Smooth muscle cell (in vitro differentiated cells): ENCODE results near the gene CIBAR2. TPM values are rescaled to one million over a fixed set of nuclear protein-coding genes. Genes with fewer than 3 reads are reported as not detected.
"Not testable (repeated sequence)": the region's sequence is repeated elsewhere in the genome, so short reads cannot be mapped to it uniquely, and the experiment has no call there.

Experiments used
- DNase-seq: peaks from one replicate; lab custom pipeline; 2025; ENCODE audit not compliant: unreplicated experiment; lab: John Stamatoyannopoulos, UW
- H2AFZ ChIP-seq: fragments of 200-600 bp; sonication (generic); 2 replicates; pipeline ENCODE4 v1.6.0; 2016; ENCODE audit warnings: antibody characterized with exemption, low read depth, mild to moderate bottlenecking
- H3F3A ChIP-seq: fragments of 200-600 bp; sonication (generic); 2 replicates; pipeline ENCODE4 v1.6.0; 2017; ENCODE audit warnings: antibody characterized with exemption, low read depth
- H3K27ac ChIP-seq: fragments of 200-600 bp; sonication (generic); 2 replicates; pipeline ENCODE4 v1.5.1; 2016; ENCODE audit warnings: low read depth, mild to moderate bottlenecking
- H3K27me3 ChIP-seq: fragments of 200-600 bp; sonication (generic); 2 replicates; pipeline ENCODE4 v1.6.1; 2016; ENCODE audit warnings: low read depth, mild to moderate bottlenecking
- H3K36me3 ChIP-seq: fragments of 200-600 bp; sonication (generic); 2 replicates; pipeline ENCODE4 v1.5.1; 2016; ENCODE audit warnings: low read depth
- H3K4me1 ChIP-seq: fragments of 200-600 bp; sonication (generic); 2 replicates; pipeline ENCODE4 v1.5.1; 2016; ENCODE audit warnings: low read depth
- H3K4me2 ChIP-seq: fragments of 200-600 bp; sonication (generic); 2 replicates; pipeline ENCODE4 v1.6.0; 2016; ENCODE audit warnings: mild to moderate bottlenecking
- H3K4me3 ChIP-seq: fragments of 200-600 bp; sonication (generic); 2 replicates; pipeline ENCODE4 v1.5.1; 2016; ENCODE audit warnings: mild to moderate bottlenecking
- H3K79me2 ChIP-seq: fragments of 200-600 bp; sonication (generic); 2 replicates; pipeline ENCODE4 v1.6.0; 2016; ENCODE audit warnings: low read depth, mild to moderate bottlenecking
- H3K9ac ChIP-seq: fragments of 200-600 bp; sonication (generic); 2 replicates; pipeline ENCODE4 v1.6.0; 2016; ENCODE audit warnings: low read depth
- H3K9me3 ChIP-seq: fragments of 200-600 bp; sonication (generic); replicated peaks from 2 replicates; pipeline ENCODE4 v1.5.1; 2016; ENCODE audit warnings: low read depth
- H4K20me1 ChIP-seq: fragments of 200-600 bp; sonication (generic); 2 replicates; pipeline ENCODE4 v1.6.0; 2016; ENCODE audit warnings: low read depth
- WGBS: methylation state at CpG from one replicate; pipeline ENCODE4 v1.1.7; 2016; ENCODE audit warnings: low lambda C conversion rate; 5-methylcytosine and 5-hydroxymethylcytosine counted together
- polyA plus RNA-seq: library from polyadenylated mRNA; unstranded; fragments of >200 nt; fragmentation: Nextera tagmentation; extraction: Ambion mirVana; gene quantifications from 2 replicates; pipeline ENCODE4 v1.2.1, GENCODE V29; 2016
- total RNA-seq: library from RNA; depleted of rRNA; stranded (reverse); fragments of >200 nt; gene quantifications from 2 replicates; pipeline ENCODE4 v1.2.3, GENCODE V29; 2014
- TF ChIP-seq, protein P1 (sequence below): fragments of 200-600 bp; sonication (generic); IDR thresholded peaks from 2 replicates; pipeline ENCODE4 v1.5.1; 2017; ENCODE audit warnings: borderline replicate concordance, mild to moderate bottlenecking, antibody characterized with exemption; ENCODE audit not compliant: insufficient read depth, poor library complexity, severe bottlenecking

Gene CIBAR2
- total and polyA plus RNA-seq, 2 experiments from 2014 or later = not detected

DNA sequence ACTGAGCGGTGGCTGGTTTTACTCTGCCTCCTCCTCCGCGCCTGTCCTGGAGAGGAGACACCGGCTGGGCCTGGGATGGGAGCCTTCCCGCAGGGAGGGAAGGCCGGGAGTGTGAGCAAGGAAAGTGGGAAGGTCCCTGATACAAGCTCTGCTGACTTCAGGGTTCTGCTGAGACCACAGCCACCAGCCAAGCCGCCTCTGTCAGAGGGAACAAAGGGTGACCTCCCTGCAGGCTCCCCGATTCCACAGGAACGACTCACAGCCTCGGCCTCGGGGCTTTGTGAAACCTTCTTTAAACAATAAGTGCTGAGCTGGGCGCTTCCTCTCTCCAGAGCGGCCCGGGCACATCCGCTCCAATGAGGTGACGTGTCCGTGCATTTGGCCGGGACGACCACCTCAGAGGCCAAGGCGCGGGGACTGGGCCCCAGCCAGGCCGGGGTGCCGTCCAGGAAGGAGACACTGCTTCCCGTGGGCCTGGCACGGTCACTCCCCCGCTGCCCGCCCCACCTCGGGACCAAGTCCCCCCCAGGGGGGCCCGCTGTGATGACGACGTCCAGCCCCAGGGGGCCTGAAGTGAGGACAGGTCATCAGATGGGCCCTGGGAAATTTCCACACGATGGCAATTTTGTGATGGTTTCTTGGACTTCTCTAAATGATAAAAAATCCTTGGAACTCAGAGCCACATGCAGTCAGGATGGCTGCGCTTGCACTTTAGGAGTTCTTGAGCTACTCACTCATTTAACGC lies 11.8 kb upstream of the CIBAR2 start:
- H3F3A ChIP-seq = peaks cover 22% of the 10 kb centered on the region
- no peaks in the 10 kb centered on the region for H4K20me1 ChIP-seq
- H3K4me3 ChIP-seq = no peak overlapping the region
- H3K27ac ChIP-seq = peak overlapping the region; percentile 73
- H2AFZ ChIP-seq = peak overlapping the region; percentile 49
- no peaks in the 10 kb centered on the region for H3K36me3 ChIP-seq
- TF ChIP-seq, protein P1, sequence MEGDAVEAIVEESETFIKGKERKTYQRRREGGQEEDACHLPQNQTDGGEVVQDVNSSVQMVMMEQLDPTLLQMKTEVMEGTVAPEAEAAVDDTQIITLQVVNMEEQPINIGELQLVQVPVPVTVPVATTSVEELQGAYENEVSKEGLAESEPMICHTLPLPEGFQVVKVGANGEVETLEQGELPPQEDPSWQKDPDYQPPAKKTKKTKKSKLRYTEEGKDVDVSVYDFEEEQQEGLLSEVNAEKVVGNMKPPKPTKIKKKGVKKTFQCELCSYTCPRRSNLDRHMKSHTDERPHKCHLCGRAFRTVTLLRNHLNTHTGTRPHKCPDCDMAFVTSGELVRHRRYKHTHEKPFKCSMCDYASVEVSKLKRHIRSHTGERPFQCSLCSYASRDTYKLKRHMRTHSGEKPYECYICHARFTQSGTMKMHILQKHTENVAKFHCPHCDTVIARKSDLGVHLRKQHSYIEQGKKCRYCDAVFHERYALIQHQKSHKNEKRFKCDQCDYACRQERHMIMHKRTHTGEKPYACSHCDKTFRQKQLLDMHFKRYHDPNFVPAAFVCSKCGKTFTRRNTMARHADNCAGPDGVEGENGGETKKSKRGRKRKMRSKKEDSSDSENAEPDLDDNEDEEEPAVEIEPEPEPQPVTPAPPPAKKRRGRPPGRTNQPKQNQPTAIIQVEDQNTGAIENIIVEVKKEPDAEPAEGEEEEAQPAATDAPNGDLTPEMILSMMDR = no peak
- H3K4me1 ChIP-seq = peaks cover 8% of the 10 kb centered on the region
- H3K9ac ChIP-seq = peak overlapping the region; percentile 38
- H3K27me3 ChIP-seq = no peaks in the 10 kb centered on the region
- H3K9me3 ChIP-seq = no peaks in the 10 kb centered on the region
- no peaks in the 10 kb centered on the region for H3K79me2 ChIP-seq
- DNase-seq = no peak
- WGBS = 55% methylated on average over 34 of the region's 34 CpGs
- H3K4me2 ChIP-seq = no peak overlapping the region

DNA sequence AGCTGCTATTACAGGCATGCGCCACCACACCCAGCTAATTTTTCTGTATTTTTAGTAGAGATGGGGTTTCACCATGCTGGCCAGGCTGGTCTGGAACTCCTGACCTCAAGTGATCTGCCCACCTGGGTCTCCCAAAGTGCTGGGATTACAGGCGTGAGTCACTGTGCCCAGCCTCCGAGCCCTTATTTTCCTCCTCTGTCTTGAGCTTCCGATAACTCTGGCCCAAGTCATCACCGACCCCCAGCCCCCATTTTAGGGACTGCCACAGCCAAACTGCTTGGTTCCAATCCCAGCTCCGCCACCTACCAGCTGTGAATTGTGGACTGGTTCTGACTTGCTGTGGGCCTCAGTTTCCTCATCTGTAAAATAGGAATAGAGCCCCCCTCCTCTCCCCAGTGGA lies 11.2 kb upstream of the CIBAR2 start:
- H3K4me2 ChIP-seq, DNase-seq, H3K79me2 ChIP-seq, H3K36me3 ChIP-seq, H3K27me3 ChIP-seq, H3K4me1 ChIP-seq, H4K20me1 ChIP-seq, H2AFZ ChIP-seq, H3K4me3 ChIP-seq, H3K9me3 ChIP-seq: not testable (repeated sequence)
- Histone ChIP-seq H3K27ac (peak overlapping the region; percentile 73), H3F3A (peaks cover 22% of the 10 kb centered on the region), H3K9ac (peak overlapping the region; percentile 38)
- 94% methylated on average over 6 of the region's 6 CpGs for WGBS

DNA sequence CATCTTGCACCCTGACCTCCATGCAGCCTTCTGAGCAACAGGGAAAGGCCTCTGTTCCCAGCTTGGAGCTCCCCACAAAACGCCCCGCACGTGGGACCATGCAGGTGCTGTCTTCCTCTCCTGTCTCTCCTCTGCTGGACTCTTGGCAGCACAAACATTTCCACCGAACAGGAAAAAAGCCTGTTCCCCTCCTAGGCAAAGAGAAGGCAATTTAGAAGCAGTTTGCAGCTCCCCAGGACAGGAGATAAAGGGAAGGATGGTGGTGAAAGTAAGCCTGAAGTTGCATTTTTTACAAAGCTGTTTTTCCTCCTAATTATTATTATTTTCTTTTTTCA lies 7.7 kb upstream of the CIBAR2 start:
- no peaks in the 10 kb centered on the region for H3K9me3 ChIP-seq
- H3F3A ChIP-seq = peaks cover 8% of the 10 kb centered on the region
- H3K36me3 ChIP-seq = no peaks in the 10 kb centered on the region
- no peak overlapping the region for H3K9ac ChIP-seq
- H3K4me2 ChIP-seq = no peak overlapping the region
- no peaks in the 10 kb centered on the region for H4K20me1 ChIP-seq
- H3K4me1 ChIP-seq = no peaks in the 10 kb centered on the region
- H3K79me2 ChIP-seq = no peaks in the 10 kb centered on the region
- TF ChIP-seq, protein P1 = no peak
- no peak for DNase-seq
- H3K27me3 ChIP-seq = no peaks in the 10 kb centered on the region
- H2AFZ ChIP-seq = no peak overlapping the region
- 88% methylated on average over 4 of the region's 4 CpGs for WGBS
- no peak overlapping the region for H3K4me3 ChIP-seq
- no peak overlapping the region for H3K27ac ChIP-seq

- H3F3A ChIP-seq = no peaks in the 10 kb centered on the region
- no peak overlapping the region for H3K9ac ChIP-seq
- H3K27me3 ChIP-seq = no peaks in the 10 kb centered on the region
- H4K20me1 ChIP-seq = no peaks in the 10 kb centered on the region
- no peaks in the 10 kb centered on the region for H3K36me3 ChIP-seq
- TF ChIP-seq, protein P1 = no peak
- no peaks in the 10 kb centered on the region for H3K4me1 ChIP-seq
- no peak for DNase-seq
- H2AFZ ChIP-seq = no peak overlapping the region
- WGBS = 91% methylated on average over 12 of the region's 12 CpGs
- H3K27ac ChIP-seq = no peak overlapping the region
- no peak overlapping the region for H3K4me2 ChIP-seq
- H3K79me2 ChIP-seq = no peaks in the 10 kb centered on the region
- no peak overlapping the region for H3K4me3 ChIP-seq
- H3K9me3 ChIP-seq = no peaks in the 10 kb centered on the region
These were observed 5.1 kb upstream of the CIBAR2 start for GRCh38 chr16:85117418-85117817.
